Kidney capillary endothelial cell (primary cell): ENCODE data around the gene AKT1S1.
A peak's percentile ranks its signal among the peaks of the same experiment; 100 is the strongest.

ENCODE experiments used
- DNase-seq: peaks from one replicate; pipeline ENCODE4 v3.0.0-alpha.2; 2018; ENCODE audit warnings: low spot score

The AKT1S1 gene

DNA sequence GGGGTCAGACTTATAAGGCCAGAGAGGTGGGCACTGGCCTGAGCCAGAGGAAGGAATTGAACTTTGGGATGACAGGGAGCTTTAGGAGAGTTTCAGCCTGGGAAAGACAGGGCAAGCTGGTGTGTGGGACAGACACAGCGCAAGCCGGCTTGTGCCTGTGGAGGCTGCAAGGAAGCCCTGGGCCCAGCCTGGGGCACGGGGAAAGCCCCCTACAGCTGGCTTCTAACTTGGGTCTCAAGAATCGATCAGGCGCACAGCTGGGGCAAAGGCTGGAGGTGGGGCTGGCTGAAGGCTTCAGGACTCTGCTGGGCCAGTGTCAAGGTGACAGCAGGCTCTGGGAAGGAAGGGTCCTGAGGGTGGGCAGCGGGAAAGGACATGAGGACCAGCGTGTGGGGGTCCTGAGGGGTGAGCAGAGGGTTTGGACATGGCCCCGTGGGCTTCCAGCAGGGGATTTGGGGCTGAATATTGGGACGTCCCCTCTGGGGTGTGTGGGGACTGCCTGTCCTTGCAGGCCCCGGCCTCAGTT, 23.2 kb downstream of the AKT1S1 start:
- no peak for DNase-seq

DNA sequence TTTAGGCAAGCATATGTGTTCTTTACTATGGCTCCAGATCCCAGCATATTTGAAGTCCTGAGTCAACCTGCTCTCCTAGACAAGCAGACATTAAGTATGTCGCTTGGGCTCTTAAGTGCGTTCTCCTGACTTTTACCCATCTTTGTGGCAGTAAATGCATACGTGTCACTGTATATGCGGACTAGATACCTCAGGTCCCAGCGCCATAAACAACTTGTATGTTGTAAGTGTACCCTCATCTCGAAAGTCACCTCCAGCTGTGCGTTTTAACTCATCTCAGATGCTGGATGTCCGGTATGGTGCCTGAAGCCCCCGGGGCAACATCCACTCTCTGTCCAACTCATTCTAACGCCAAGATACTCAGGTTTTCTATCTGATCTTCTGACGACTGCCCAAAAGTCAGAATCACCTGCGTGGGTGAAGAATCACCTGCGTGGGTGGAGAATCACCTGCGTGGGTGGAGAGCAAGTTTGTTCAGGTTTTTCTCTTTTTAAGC, 24.5 kb downstream of the AKT1S1 start:
- DNase-seq, result no peak

DNA sequence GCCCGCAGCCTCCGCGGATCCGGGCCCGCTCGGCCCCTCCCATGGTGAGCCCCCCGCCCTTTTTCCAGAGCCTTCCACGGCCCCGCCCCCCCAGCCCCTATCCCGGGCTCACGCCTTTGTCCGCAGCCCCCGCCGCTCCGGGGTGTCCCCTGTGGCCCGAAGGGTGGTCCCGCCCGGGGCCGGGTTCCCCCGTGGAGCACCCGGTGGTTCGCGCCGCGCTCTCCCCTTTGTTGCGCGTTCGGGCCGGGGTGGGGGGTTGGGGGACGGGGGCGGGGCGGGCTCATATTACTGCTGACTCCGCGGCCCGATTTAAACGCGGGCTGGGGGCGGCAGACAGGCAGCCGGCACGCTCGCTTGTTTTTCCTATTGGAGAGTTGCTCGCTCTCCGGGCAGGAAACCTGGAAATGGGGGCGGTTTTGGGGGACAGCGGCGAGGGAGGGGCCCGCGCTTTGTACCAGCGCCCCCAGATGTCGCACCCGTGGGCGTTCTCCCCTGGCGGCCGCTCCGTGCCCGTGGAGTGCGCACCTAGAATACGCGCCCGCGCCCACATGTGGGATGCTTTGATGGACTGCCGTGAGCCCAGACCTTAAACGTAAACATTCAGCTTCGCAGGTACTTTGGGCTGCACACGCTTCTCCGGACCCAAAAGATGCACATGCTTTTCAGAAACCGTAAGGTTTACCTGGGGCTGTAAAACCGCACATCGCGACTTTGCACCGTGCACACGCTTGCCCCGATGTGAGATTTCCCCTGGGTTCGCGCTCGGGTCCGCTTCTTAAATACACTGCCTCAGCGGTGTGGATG, 25.5 kb downstream of the AKT1S1 start:
- no peak for DNase-seq

DNA sequence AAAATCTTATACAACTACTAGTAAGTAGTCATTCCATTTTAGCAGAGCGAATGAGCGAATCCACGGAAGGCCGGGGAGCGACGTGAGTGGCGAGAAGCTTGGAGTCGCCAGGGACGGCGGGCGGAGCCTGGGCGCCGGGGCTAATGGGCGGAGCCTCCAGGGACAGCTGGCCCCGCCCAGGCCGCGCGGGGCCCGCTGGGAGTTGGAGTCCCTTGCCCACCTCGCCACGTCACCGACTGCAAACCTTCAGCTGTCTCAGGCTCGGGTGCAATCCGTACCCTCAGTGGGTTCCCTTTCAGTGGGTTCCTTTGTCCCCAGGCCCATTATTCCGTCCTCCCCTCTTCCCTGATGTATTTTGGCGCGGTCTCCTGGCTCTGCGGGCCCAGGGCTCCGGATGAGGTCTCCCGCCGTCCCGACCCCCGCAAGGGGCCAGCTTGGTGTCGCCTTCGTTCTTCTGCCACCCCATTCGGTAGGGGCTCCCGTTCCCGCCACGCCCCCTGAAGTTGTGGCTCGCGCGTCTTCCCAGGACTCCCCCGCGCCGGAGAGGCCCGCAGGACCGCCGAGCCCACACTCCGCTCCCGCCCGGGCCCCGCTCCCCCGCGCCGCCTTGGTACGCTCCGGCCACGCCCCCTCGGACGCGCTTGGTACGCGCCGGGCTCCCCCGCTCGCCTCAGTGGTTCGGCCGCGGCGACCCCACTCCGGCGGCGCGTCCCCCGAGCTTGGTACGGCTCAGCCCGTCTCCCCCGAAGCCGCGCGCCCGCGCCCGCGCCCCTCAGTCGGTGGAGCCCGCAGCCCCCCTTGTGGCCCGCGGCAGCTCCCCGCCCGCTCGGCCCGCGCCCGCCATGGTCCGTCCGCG, 26.4 kb downstream of the AKT1S1 start, which contains the start of gene PTOV1:
Gene PTOV1 (plus strand): TSS at position 673 of the 856 bp plus-strand sequence.
- peak; percentile 89 for DNase-seq

- DNase-seq, result no peak
These were observed 27.0 kb downstream of the AKT1S1 start for GRCh38 chr19:49850221-49850486.

DNA sequence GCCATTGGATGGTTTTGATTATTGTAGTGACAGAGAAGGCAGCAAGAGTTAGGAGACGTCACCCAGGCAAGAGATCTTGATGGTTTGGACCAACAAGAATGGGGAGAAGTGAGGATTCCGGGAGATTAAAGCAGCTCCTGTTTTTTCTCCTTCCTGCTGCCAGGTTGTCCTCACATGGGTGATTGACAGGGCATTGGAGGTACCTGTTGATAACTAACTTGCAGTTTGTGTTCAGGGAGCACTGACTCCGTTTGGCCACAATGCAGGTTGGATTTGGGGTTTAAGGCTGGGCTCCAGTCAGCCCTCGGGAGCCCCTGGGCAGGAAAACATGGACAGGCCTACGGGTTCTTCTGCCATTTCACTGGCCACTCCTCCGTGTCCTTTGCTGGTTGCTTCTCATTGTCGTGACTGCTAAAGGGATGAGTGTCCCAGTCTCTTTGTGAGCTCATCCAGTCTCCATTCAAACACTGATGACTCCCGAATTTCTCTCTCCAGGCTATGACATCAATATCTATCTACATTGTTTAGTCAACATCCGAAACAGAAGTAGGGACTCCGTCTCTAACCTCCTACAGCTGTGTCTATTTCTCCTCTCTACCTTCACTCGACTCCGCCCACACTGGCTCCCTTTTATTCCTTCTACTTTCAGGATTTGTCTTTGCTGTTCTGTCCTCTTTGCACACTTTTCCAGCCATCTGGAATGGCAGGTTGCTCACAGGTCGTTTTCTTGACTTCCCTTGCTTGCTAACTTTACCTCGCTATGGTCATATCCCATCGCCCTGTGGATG, 27.5 kb downstream of the AKT1S1 start:
- DNase-seq, result no peak

DNA sequence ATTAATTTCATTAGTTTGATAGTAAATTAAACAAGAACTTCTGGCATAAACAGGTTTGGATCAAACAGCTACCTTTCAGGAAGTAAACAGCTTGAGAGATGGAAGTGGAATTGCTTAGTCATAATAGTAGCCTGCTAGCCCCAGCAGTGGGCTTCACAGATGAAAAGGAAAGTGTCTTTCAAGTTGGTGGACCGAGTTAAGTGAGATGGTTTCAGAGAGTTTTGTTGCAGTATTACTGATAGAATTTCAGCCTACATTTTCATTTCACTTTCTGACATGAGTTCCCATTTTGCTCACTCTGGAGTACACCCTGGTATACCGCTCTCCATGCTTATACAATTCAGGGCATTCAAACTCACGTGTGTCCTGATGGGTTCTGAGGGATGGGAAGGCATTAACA, 28.2 kb downstream of the AKT1S1 start:
- DNase-seq, result no peak

GRCh38 chr19:49847731-49848696, 29.1 kb downstream of the AKT1S1 start:
- no peak for DNase-seq

DNA sequence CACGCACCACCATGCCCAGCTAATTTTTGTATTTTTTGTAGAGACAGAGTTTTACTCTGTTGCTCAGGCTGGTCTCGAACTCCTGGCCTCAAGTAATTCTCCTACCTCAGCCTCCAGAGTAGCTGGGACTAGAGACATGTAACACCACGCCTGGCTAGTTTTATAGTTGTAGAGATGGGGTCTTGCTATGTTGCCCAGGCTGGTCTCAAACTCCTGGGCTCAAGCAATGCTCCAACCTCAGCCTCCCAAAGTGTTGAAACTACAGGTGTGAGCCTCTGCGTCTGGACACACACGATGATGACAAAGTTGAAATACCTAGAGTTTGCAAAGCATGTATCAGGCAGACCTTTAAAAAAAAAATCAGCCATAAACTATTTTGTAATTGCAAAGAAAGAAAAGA, 30.7 kb downstream of the AKT1S1 start:
- no peak for DNase-seq

DNA sequence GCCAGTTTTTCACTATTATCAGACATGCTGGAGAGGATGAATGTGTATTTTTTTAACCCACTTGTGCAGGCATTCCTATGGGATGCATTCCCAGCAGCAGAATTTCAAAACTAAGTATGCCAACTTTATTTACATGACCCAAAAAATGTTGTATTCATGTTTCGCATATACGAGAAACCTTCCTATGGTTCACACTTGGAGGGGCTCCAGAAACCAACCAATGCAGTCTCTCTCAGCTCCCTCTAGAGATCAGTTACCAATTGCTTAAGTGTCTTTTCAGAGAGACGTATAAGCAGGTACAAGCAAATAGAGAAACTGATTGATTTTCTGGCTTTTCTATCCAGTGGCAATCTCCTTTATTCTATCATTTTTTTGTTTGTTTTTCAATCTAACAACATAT, 31.7 kb downstream of the AKT1S1 start:
- DNase-seq, result no peak

DNA sequence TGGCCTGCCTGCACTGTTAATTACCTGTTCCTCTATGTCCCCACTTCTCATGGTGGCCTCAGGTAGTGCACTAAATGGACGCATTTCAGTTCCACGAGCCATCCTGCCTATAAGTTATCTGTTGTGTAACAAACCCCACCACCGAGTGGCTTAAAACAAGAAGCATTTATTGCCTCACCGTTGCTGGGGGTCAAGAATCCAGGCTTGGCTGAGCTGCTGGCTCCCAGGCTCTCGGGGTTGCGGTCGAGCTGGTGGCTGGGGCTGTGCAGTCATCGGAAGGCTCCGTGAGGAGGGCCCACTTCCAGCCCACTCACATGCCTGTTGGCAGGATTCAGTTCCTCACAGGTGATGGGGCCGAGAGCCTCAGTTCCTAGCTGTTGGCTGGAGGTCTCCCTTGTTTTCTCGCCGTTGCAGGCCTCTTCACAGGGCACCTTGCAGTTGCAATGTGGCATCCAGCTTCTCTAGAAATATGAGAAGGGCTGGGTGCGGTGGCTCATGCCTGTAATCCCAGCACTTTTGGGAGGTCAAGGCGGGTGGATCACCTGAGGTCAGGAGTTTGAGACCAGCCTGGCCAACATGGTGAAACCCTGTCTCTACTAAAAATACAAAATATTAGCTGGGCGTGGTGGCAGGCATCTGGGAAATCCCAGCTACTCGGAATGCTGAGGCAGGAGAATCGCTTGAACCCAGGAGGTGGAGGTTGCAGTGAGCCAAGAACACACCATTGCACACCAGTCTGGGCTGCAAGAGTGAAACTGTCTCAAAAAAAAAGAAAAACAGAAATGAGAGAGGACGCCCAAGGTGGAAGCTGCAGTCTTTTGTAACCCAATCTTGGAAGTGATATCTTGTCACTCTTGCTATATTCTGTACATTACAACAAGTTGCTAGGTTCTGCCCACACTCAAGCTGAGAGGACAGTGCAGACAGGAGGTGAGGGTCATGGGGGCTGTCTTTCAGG, 32.7 kb downstream of the AKT1S1 start:
- DNase-seq, result no peak

GRCh38 chr19:49843265-49843664, 33.9 kb downstream of the AKT1S1 start:
- DNase-seq, result no peak

DNA sequence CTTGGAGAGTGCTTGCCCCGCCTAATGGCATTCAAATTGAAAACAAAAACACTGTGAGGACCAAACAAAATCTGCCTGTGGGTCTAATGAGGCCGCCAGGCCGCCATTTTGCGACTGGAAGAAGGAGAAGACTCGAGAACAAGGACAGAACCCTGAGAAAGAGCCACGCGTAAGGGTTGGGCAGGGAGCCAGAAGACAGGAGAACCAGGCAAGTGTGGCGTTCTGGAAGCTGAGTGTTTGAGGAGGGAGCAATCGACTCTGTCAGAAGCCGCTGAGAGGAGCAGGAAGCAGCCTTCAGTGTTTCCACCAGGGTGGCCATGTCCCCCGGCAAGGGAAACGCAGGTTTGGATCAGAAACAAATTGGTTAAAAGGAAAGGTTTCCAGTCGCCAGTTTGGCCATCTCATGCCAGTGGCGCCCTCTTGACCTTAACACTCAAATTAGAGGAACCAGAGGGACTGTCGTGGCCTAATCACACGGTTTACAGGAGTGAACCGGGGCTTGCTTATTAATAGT, 36.4 kb downstream of the AKT1S1 start:
- no peak for DNase-seq

- DNase-seq, result no peak
These were observed 36.8 kb downstream of the AKT1S1 start for GRCh38 chr19:49840321-49840720.

GRCh38 chr19:49839713-49840112, 37.4 kb downstream of the AKT1S1 start:
- DNase-seq, result no peak

DNA sequence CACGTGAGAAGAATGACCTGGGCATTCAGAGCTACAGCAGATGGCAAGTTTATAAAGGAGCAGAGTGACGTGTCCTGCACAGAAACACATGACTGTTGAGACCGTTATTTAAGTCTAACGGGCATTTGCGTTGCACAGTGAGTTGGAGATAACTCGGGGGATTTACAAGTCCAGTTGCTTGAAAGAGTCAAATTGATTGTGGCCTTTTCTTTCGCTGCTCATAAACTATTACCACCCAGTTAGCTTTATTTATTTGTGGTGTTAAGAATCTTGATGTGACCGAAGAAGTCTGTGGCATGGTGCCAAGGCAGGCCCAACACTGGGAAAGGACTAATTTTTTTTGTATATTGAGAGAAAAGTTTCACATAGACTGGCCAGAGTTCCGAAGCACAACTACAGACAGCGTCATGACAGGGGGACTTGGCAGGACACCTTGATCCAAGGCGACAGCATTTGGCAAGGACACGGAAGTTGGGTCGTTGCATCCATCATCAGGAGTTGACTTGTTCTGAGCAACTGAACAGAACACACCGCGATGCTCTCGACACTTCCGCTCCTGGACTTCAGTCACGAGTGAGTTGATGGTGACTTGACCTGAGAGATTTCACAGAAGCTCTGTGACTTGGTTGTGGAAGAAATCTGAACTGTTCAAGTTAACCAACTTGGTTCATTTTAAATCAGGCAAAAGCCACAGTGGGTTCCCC, 38.1 kb downstream of the AKT1S1 start:
- no peak for DNase-seq

DNA sequence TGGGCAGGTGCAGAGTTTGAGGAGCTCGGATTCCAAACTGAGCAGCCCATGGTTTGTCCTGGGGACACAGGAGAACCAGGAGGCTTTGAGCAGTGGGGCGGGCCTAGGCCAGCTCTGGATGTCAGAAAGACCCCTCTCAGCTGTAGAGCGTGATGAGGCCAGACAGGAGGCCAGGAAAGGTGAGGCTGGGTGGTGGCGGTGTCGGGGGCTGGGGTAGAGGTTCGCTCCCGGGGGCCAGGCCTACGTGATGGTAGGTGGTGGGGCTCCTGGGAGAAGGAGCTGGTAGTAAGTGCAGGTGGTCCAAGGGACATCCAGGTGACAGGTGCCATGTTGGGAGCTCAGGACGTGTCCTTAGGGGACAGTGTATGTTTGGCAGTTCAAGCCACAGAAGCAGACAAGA, 39.7 kb downstream of the AKT1S1 start:
- DNase-seq, result no peak

DNA sequence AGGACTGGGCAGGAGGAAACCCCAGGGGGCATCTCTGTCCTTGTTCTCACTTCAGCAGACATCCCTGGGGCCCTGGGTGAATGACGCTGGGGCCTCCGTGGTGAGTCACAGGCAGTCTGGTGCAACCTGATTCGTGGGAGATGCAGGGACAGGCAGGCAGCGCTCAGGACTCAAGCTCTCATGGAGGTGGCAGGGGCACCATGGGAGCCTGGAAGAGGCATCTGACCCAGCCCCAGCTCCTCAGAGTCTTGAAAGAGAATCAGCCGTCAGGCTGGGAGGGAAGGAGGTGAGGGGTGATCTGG, 40.2 kb downstream of the AKT1S1 start:
- no peak for DNase-seq
